Measurements from ENCODE around the gene LTBR.
A peak's percentile ranks its signal among the peaks of the same experiment; 100 is the strongest.

The LTBR gene

DNA sequence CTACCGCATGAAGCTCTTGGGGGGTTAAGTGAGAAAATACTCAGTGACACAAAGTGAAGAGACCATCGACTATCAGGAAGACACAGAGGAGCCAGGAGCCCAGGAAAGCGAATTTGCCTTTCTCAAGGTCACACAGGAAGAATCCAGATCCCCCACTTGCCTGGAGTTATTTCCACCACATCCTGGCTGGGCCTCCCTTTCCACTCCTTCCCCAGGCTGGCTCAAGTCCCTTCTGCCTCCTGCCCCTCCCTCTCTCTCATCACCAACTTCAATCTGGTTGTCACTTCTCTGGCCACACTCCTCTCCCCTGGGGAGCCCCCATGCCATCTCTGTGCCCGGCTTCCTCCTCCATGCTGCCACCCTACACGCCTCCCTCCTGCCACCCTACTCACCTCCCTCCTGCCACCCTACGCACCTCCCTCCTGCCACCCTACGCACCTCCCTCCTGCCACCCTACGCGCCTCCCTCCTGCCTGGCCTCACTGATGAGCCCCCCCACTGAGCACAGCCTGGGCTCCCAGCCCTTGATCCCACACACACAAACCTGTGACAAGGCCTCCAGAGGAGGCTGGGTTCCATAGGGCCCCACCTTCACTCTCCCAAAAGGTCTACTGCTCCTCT lies 14.9 kb upstream of the LTBR start:
- DNase-seq (ENCODE audit: low read depth): no peak
- TF ChIP-seq, protein P1, sequence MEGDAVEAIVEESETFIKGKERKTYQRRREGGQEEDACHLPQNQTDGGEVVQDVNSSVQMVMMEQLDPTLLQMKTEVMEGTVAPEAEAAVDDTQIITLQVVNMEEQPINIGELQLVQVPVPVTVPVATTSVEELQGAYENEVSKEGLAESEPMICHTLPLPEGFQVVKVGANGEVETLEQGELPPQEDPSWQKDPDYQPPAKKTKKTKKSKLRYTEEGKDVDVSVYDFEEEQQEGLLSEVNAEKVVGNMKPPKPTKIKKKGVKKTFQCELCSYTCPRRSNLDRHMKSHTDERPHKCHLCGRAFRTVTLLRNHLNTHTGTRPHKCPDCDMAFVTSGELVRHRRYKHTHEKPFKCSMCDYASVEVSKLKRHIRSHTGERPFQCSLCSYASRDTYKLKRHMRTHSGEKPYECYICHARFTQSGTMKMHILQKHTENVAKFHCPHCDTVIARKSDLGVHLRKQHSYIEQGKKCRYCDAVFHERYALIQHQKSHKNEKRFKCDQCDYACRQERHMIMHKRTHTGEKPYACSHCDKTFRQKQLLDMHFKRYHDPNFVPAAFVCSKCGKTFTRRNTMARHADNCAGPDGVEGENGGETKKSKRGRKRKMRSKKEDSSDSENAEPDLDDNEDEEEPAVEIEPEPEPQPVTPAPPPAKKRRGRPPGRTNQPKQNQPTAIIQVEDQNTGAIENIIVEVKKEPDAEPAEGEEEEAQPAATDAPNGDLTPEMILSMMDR (IDR thresholded peaks at IDR 0.05; ENCODE audit: low read length, missing control alignments): no peak
- no peak overlapping the region for H3K4me3 ChIP-seq (replicated peaks; ENCODE audit: low read depth, low read length)

- H3K4me3 ChIP-seq (replicated peaks; ENCODE audit: low read depth, low read length): no peak overlapping the region
- TF ChIP-seq, protein P1 (IDR thresholded peaks at IDR 0.05; ENCODE audit: low read length, missing control alignments): no peak
- DNase-seq (ENCODE audit: low read depth): no peak
Measured at GRCh38 chr12:6369916-6370575, 13.9 kb upstream of the LTBR start.

- no peak overlapping the region for H3K4me3 ChIP-seq (replicated peaks; ENCODE audit: low read depth, low read length)
- TF ChIP-seq, protein P1 (IDR thresholded peaks at IDR 0.05; ENCODE audit: low read length, missing control alignments): no peak
- DNase-seq (ENCODE audit: low read depth): no peak
Measured at GRCh38 chr12:6370576-6370935, 13.4 kb upstream of the LTBR start.

GRCh38 chr12:6370994-6371754 lies 12.8 kb upstream of the LTBR start:
- DNase-seq (ENCODE audit: low read depth): peak; percentile 45
- H3K4me3 ChIP-seq (replicated peaks; ENCODE audit: low read depth, low read length): no peak overlapping the region
- TF ChIP-seq, protein P1 (IDR thresholded peaks at IDR 0.05; ENCODE audit: low read length, missing control alignments): peak; percentile 35

DNA sequence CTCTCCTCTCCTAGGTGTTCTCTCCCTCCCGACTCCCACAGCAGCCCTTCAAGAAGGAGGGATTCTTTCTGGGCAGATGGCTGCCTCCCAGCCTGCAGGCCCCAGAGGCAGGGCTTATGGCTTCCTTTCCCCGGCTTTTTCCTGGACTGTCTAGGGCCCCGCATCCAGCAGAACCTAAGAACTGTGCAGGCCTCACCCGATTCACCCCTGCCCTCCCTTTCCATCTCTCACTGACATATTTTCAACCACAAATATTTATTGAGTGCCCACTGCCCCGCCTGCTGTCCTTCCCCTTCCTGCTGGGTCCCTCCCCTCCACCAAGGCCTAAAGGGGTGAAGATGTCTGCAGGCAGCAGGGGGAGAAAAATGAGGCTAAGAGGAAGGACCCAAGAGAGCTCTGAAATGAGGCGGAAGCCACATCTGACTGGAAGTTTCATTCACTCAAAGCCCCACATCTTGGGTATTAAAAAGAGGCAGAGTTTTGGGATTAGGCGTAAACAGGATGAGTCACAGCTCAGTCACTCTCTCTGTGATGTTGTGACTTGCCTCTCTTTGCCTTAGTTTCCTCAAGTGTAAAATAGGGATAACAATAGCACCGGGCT lies 11.5 kb upstream of the LTBR start:
- peak; percentile 82 for DNase-seq (ENCODE audit: low read depth)
- TF ChIP-seq, protein P1 (IDR thresholded peaks at IDR 0.05; ENCODE audit: low read length, missing control alignments): no peak
- H3K4me3 ChIP-seq (replicated peaks; ENCODE audit: low read depth, low read length): no peak overlapping the region

- TF ChIP-seq, protein P1 (IDR thresholded peaks at IDR 0.05; ENCODE audit: low read length, missing control alignments): no peak
- DNase-seq (ENCODE audit: low read depth): no peak
- no peak overlapping the region for H3K4me3 ChIP-seq (replicated peaks; ENCODE audit: low read depth, low read length)
Measured at GRCh38 chr12:6373022-6373787, 10.8 kb upstream of the LTBR start.

All from fibroblast of pulmonary artery (primary cell).